GM23248 (cell line): ENCODE results near the gene CEND1. TPM values are rescaled to one million over a fixed set of nuclear protein-coding genes. Genes with fewer than 3 reads are reported as not detected.

Source experiments
- DNase-seq: peaks from one replicate; pipeline ENCODE4 v3.0.0-alpha.2; 2015
- H2AFZ ChIP-seq: fragments of 200-600 bp; sonication (generic); 2 replicates; pipeline ENCODE4 v1.6.1; 2016; ENCODE audit warnings: antibody characterized with exemption
- H3F3A ChIP-seq: fragments of 200-600 bp; sonication (generic); 2 replicates; pipeline ENCODE4 v1.6.1; 2016; ENCODE audit warnings: mild to moderate bottlenecking, antibody characterized with exemption, mixed run types; ENCODE audit not compliant: insufficient read depth
- H3K27ac ChIP-seq: fragments of 200-600 bp; sonication (generic); 2 replicates; pipeline ENCODE4 v1.5.1; 2016; ENCODE audit warnings: mild to moderate bottlenecking
- H3K27me3 ChIP-seq: fragments of 200-600 bp; sonication (generic); replicated peaks from 2 replicates; pipeline ENCODE4 v1.6.1; 2016; ENCODE audit warnings: mild to moderate bottlenecking; ENCODE audit not compliant: insufficient read depth
- H3K36me3 ChIP-seq: fragments of 200-600 bp; sonication (generic); 2 replicates; pipeline ENCODE4 v1.6.1; 2016; ENCODE audit warnings: low read depth, mild to moderate bottlenecking
- H3K4me1 ChIP-seq: fragments of 200-600 bp; sonication (generic); 2 replicates; pipeline ENCODE4 v1.6.1; 2016; ENCODE audit warnings: mild to moderate bottlenecking; ENCODE audit not compliant: insufficient read depth
- H3K4me2 ChIP-seq: fragments of 200-600 bp; sonication (generic); one replicate; pipeline ENCODE4 v1.6.1; 2016; ENCODE audit warnings: mild to moderate bottlenecking; ENCODE audit not compliant: unreplicated experiment
- H3K4me3 ChIP-seq: fragments of 200-600 bp; sonication (generic); 2 replicates; pipeline ENCODE4 v1.5.1; 2016; ENCODE audit warnings: mild to moderate bottlenecking
- H3K79me2 ChIP-seq: fragments of 200-600 bp; sonication (generic); 2 replicates; pipeline ENCODE4 v1.6.1; 2016; ENCODE audit warnings: mild to moderate bottlenecking; ENCODE audit not compliant: insufficient read depth
- H3K9ac ChIP-seq: fragments of 200-600 bp; sonication (generic); 2 replicates; pipeline ENCODE4 v1.6.1; 2016; ENCODE audit warnings: mild to moderate bottlenecking
- H3K9me2 ChIP-seq: fragments of 200-600 bp; sonication (generic); 2 replicates; pipeline ENCODE4 v1.6.1; 2016; ENCODE audit warnings: mixed run types, mild to moderate bottlenecking, moderate library complexity; ENCODE audit not compliant: insufficient read depth
- H3K9me3 ChIP-seq: fragments of 200-600 bp; sonication (generic); one replicate; pipeline ENCODE4 v1.6.1; 2017; ENCODE audit warnings: low read depth
- H4K20me1 ChIP-seq: fragments of 200-600 bp; sonication (generic); 2 replicates; pipeline ENCODE4 v1.6.0; 2016; ENCODE audit not compliant: insufficient read depth
- EZH2 ChIP-seq: fragments of 200-600 bp; sonication (generic); IDR thresholded peaks from 2 replicates; pipeline ENCODE4 v1.6.1; 2018; ENCODE audit warnings: antibody characterized with exemption, mild to moderate bottlenecking; ENCODE audit not compliant: insufficient read depth, poor library complexity, severe bottlenecking
- EZH2phosphoT487 ChIP-seq: fragments of 200-600 bp; sonication (generic); IDR thresholded peaks from 2 replicates; pipeline ENCODE4 v1.6.1; 2018; ENCODE audit warnings: antibody characterized with exemption, moderate library complexity, mild to moderate bottlenecking, low read depth; ENCODE audit not compliant: insufficient read depth
- WGBS, 2 experiments: methylation state at CpG; one replicate each; pipeline ENCODE4 v1.1.6; 2015 to 2017; ENCODE audit warnings: low lambda C conversion rate in 2 of 2, low coverage in 1 of 2; ENCODE audit errors: missing lambda C conversion rate in 2 of 2; 5-methylcytosine and 5-hydroxymethylcytosine counted together
- in situ Hi-C: fragments of 300-500 bp; cut with MboI; formaldehyde crosslinking; loops from 2 replicates; pipeline ENCODE4 v1.15.0; 2020
- polyA plus RNA-seq: library from polyadenylated mRNA; unstranded; fragments of >200 nt; fragmentation: Nextera tagmentation; extraction: Ambion mirVana; gene quantifications from 2 replicates; pipeline ENCODE4 v1.2.1, GENCODE V29; 2016
- total RNA-seq: library from RNA; depleted of rRNA; stranded (reverse); fragments of >200 nt; shearing (Covaris generic); gene quantifications from 2 replicates; pipeline ENCODE4 v1.2.3, GENCODE V29; 2014

Gene CEND1
- total and polyA plus RNA-seq, 2 experiments from 2014 or later, result 2.1 to 3.4 TPM

- peak overlapping the region; percentile 98 for H3K27ac ChIP-seq
- peak overlapping the region; percentile 92 for H3K4me3 ChIP-seq
- TF ChIP-seq EZH2phosphoT487 (no peak), EZH2 (no peak)
- peaks cover 3% of the 10 kb centered on the region; the same call in 1 of the 2 replicates for H3K36me3 ChIP-seq
- peaks cover 14% of the 10 kb centered on the region; the same call in 1 of the 2 replicates for H3K4me1 ChIP-seq
- H3K9ac ChIP-seq, result peak overlapping the region; percentile 97
- H3K9me3 ChIP-seq, result no peaks in the 10 kb centered on the region
- H3F3A ChIP-seq, result peaks cover 8% of the 10 kb centered on the region; the same call in 1 of the 2 replicates
- H3K4me2 ChIP-seq, result peak overlapping the region; percentile 81
- H2AFZ ChIP-seq, result no peak overlapping the region
- peaks cover 45% of the 10 kb centered on the region for H3K79me2 ChIP-seq
- DNase-seq, result peak; percentile 62
- no peaks in the 10 kb centered on the region for H3K27me3 ChIP-seq
- WGBS, 2 experiments, result 2 to 5% methylated on average over 8 to 9 of the region's 9 CpGs
- H4K20me1 ChIP-seq, result no peaks in the 10 kb centered on the region
- H3K9me2 ChIP-seq, result no peaks in the 10 kb centered on the region
- in situ Hi-C loops, result no loop called here
Measured at GRCh38 chr11:833849-834311, 44.0 kb upstream of the CEND1 start.

GRCh38 chr11:833114-833791 is 43.4 kb upstream of the CEND1 start:
- Histone ChIP-seq H3K4me2 (peak overlapping the region; percentile 81), H3K36me3 (no peaks in the 10 kb centered on the region), H3K79me2 (peaks cover 44% of the 10 kb centered on the region), H3K27me3 (no peaks in the 10 kb centered on the region), H2AFZ (no peak overlapping the region), H3K9me3 (no peaks in the 10 kb centered on the region), H3K9ac (peak overlapping the region; percentile 97), H3K27ac (peak overlapping the region; percentile 98), H3K9me2 (no peaks in the 10 kb centered on the region), H3K4me3 (peak overlapping the region; percentile 92), H3F3A (peaks cover 8% of the 10 kb centered on the region; the same call in 1 of the 2 replicates), H3K4me1 (peaks cover 14% of the 10 kb centered on the region; the same call in 1 of the 2 replicates), H4K20me1 (no peaks in the 10 kb centered on the region)
- in situ Hi-C loops, result no loop called here
- 1% methylated on average over 25 to 32 of the region's 55 CpGs for WGBS, 2 experiments
- DNase-seq, result peak; percentile 85
- TF ChIP-seq EZH2phosphoT487 (no peak), EZH2 (no peak)

- 3% methylated on average over 18 to 58 of the region's 67 CpGs for WGBS, 2 experiments
- Histone ChIP-seq H3F3A (peaks cover 8% of the 10 kb centered on the region; the same call in 1 of the 2 replicates), H3K27me3 (no peaks in the 10 kb centered on the region), H3K9me3 (no peaks in the 10 kb centered on the region), H2AFZ (peak within 1 kb of the TSS; percentile 43; the same call in 1 of the 2 replicates), H3K4me3 (peak within 1 kb of the TSS; percentile 92), H3K9ac (peak within 1 kb of the TSS; percentile 97), H4K20me1 (no peaks in the 10 kb centered on the region), H3K4me2 (peak within 1 kb of the TSS; percentile 81), H3K36me3 (no peaks in the 10 kb centered on the region), H3K27ac (peak within 1 kb of the TSS; percentile 98), H3K4me1 (peaks cover 14% of the 10 kb centered on the region; the same call in 1 of the 2 replicates), H3K9me2 (no peaks in the 10 kb centered on the region), H3K79me2 (peaks cover 42% of the 10 kb centered on the region)
- peak; percentile 90 for DNase-seq
- TF ChIP-seq EZH2phosphoT487, result no peak
- TF ChIP-seq EZH2, result no peak
- in situ Hi-C loops, result no loop called here
Measured at GRCh38 chr11:832529-833113, 42.7 kb upstream of the CEND1 start, which contains the start of gene CD151. Gene CD151 (plus strand): TSS chr11:832952. CDS start chr11:836070, 3,118 bp downstream.

GRCh38 chr11:831961-832528 is 42.2 kb upstream of the CEND1 start:
- H3K4me1 ChIP-seq, result peaks cover 14% of the 10 kb centered on the region; the same call in 1 of the 2 replicates
- DNase-seq, result no peak
- H3K9ac ChIP-seq, result peak overlapping the region; percentile 97
- H3K4me2 ChIP-seq, result peak overlapping the region; percentile 73
- H3K36me3 ChIP-seq, result no peaks in the 10 kb centered on the region
- H2AFZ ChIP-seq, result peak overlapping the region; percentile 43; the same call in 1 of the 2 replicates
- H3F3A ChIP-seq, result peaks cover 7% of the 10 kb centered on the region; the same call in 1 of the 2 replicates
- H3K27ac ChIP-seq, result peak overlapping the region; percentile 20; the same call in 1 of the 2 replicates
- WGBS, 2 experiments, result 66 to 68% methylated on average over 20 to 23 of the region's 23 CpGs
- no peaks in the 10 kb centered on the region for H3K9me3 ChIP-seq
- no peaks in the 10 kb centered on the region for H4K20me1 ChIP-seq
- in situ Hi-C loops, result no loop called here
- peaks cover 36% of the 10 kb centered on the region for H3K79me2 ChIP-seq
- no peaks in the 10 kb centered on the region for H3K9me2 ChIP-seq
- H3K27me3 ChIP-seq, result 0 out of 2 replicates have a peak, but pooled peaks cover 1% of the 10 kb centered on the region
- TF ChIP-seq EZH2, result no peak
- TF ChIP-seq EZH2phosphoT487, result no peak
- peak overlapping the region; percentile 92 for H3K4me3 ChIP-seq
